Measurements from ENCODE around the gene AADACL3.
"Not testable (repeated sequence)": the region's sequence is repeated elsewhere in the genome, so short reads cannot be mapped to it uniquely, and the experiment has no call there.

The AADACL3 gene

GRCh38 chr1:12714710-12715475, 1.0 kb upstream of the AADACL3 start:
- DNase-seq (ENCODE audit: low read depth in 2 of 2) = no peak

GRCh38 chr1:12717301-12717838, 1.5 kb downstream of the AADACL3 start:
- no peak for DNase-seq (ENCODE audit: low read depth in 2 of 2)

GRCh38 chr1:12722626-12723025, 6.7 kb downstream of the AADACL3 start:
- DNase-seq (ENCODE audit: low read depth in 2 of 2) = no peak

- DNase-seq (ENCODE audit: low read depth in 2 of 2) = no peak
Measured at GRCh38 chr1:12728391-12728790, 12.5 kb downstream of the AADACL3 start.

GRCh38 chr1:12730156-12730555, 14.2 kb downstream of the AADACL3 start:
- no peak for DNase-seq (ENCODE audit: low read depth in 2 of 2)

- DNase-seq (ENCODE audit: low read depth in 2 of 2) = not testable (repeated sequence)
Measured at GRCh38 chr1:12731084-12731483, 15.2 kb downstream of the AADACL3 start.

- DNase-seq (ENCODE audit: low read depth in 2 of 2) = no peak
Measured at GRCh38 chr1:12734651-12735050, 18.7 kb downstream of the AADACL3 start.

GRCh38 chr1:12738934-12739333, 23.0 kb downstream of the AADACL3 start:
- no peak for DNase-seq (ENCODE audit: low read depth in 2 of 2)

GRCh38 chr1:12739613-12740012, 23.7 kb downstream of the AADACL3 start:
- DNase-seq (ENCODE audit: low read depth in 2 of 2) = no peak

GRCh38 chr1:12741946-12742345, 26.0 kb downstream of the AADACL3 start:
- DNase-seq (ENCODE audit: low read depth in 2 of 2) = no peak

- no peak for DNase-seq (ENCODE audit: low read depth in 2 of 2)
Measured at GRCh38 chr1:12745126-12745991, 29.4 kb downstream of the AADACL3 start.

GRCh38 chr1:12745992-12746323, 30.0 kb downstream of the AADACL3 start, which contains the start of gene CFAP107:
TSS of gene CFAP107 (plus strand) at chr1:12746200. CDS start at chr1:12746431, 231 bp downstream.
- DNase-seq (ENCODE audit: low read depth in 2 of 2) = no peak

GRCh38 chr1:12748778-12749355, 33.0 kb downstream of the AADACL3 start:
- no peak for DNase-seq (ENCODE audit: low read depth in 2 of 2)

- DNase-seq (ENCODE audit: low read depth in 2 of 2) = no peak
Measured at GRCh38 chr1:12754738-12755137, 38.8 kb downstream of the AADACL3 start.

- DNase-seq (ENCODE audit: low read depth in 2 of 2) = no peak
Measured at GRCh38 chr1:12756273-12756672, 40.4 kb downstream of the AADACL3 start.

- no peak for DNase-seq (ENCODE audit: low read depth in 2 of 2)
Measured at GRCh38 chr1:12756768-12757413, 41.0 kb downstream of the AADACL3 start.

GRCh38 chr1:12757836-12758235, 41.9 kb downstream of the AADACL3 start:
- no peak for DNase-seq (ENCODE audit: low read depth in 2 of 2)

- no peak for DNase-seq (ENCODE audit: low read depth in 2 of 2)
Measured at GRCh38 chr1:12760256-12760795, 44.4 kb downstream of the AADACL3 start.

GRCh38 chr1:12761781-12762180, 45.9 kb downstream of the AADACL3 start:
- DNase-seq (ENCODE audit: low read depth in 2 of 2) = no peak

GRCh38 chr1:12762766-12763165, 46.9 kb downstream of the AADACL3 start:
- DNase-seq (ENCODE audit: low read depth in 2 of 2) = no peak

GRCh38 chr1:12763479-12763878, 47.6 kb downstream of the AADACL3 start:
- no peak for DNase-seq (ENCODE audit: low read depth in 2 of 2)

GRCh38 chr1:12764016-12764415, 48.1 kb downstream of the AADACL3 start:
- DNase-seq (ENCODE audit: low read depth in 2 of 2) = no peak

Data from stimulated activated CD8-positive, alpha-beta memory T cell treated with anti-CD3 and anti-CD28 coated beads, Interleukin-15, amount 100 ng/mL, for 48 hours (primary cell).